Fibroblast of villous mesenchyme (primary cell): ENCODE data around the gene GTF2H4. TPM values are rescaled to one million over a fixed set of nuclear protein-coding genes. Genes with fewer than 3 reads are reported as not detected.
"Not testable (repeated sequence)": the region's sequence is repeated elsewhere in the genome, so short reads cannot be mapped to it uniquely, and the experiment has no call there.

Experiments
- DNase-seq: peaks from one replicate; pipeline ENCODE4 v3.0.0-alpha.2; 2010; ENCODE audit warnings: low read depth
- H3K4me3 ChIP-seq: 2 replicates; pipeline ENCODE4 v1.5.1; 2011; ENCODE audit warnings: low read depth, mild to moderate bottlenecking, low read length
- total RNA-seq: library from RNA; depleted of rRNA; stranded (reverse); fragments of >200 nt; gene quantifications from 2 replicates; pipeline ENCODE4 v1.2.3, GENCODE V29; 2012
- TF ChIP-seq, protein P1 (sequence below): IDR thresholded peaks from 2 replicates; pipeline ENCODE4 v1.5.1; 2012; ENCODE audit warnings: low read depth, mild to moderate bottlenecking, low read length; ENCODE audit not compliant: insufficient read depth

Gene GTF2H4
- total RNA-seq, 1 donor: 14.7 TPM

GRCh38 chr6:30871592-30872183, 36.3 kb upstream of the GTF2H4 start:
- no peak for DNase-seq
- no peak overlapping the region for H3K4me3 ChIP-seq
- TF ChIP-seq, protein P1, sequence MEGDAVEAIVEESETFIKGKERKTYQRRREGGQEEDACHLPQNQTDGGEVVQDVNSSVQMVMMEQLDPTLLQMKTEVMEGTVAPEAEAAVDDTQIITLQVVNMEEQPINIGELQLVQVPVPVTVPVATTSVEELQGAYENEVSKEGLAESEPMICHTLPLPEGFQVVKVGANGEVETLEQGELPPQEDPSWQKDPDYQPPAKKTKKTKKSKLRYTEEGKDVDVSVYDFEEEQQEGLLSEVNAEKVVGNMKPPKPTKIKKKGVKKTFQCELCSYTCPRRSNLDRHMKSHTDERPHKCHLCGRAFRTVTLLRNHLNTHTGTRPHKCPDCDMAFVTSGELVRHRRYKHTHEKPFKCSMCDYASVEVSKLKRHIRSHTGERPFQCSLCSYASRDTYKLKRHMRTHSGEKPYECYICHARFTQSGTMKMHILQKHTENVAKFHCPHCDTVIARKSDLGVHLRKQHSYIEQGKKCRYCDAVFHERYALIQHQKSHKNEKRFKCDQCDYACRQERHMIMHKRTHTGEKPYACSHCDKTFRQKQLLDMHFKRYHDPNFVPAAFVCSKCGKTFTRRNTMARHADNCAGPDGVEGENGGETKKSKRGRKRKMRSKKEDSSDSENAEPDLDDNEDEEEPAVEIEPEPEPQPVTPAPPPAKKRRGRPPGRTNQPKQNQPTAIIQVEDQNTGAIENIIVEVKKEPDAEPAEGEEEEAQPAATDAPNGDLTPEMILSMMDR: no peak

- H3K4me3 ChIP-seq: no peak overlapping the region
- DNase-seq: no peak
- TF ChIP-seq, protein P1: no peak
Measured at GRCh38 chr6:30873137-30873640, 34.8 kb upstream of the GTF2H4 start.

DNA sequence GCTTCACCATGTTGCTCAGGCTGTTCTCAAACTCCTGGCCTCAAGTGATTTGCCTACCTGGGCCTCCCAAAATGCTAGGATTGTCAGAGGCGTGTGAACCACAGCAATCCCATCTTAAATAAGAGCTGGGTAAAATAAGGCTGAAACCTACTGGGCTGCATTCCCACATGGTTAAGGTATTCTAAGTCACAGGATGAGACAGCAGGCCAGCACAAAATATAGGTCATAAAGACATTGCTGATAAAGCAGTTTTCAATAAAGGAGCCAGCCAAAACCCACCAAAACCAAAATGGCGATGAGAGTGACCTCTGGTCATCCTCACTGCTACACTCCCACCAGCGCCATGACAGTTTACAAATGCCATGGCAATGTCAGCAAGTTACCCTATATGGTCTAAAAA, 34.2 kb upstream of the GTF2H4 start:
- not testable (repeated sequence) for H3K4me3 ChIP-seq, DNase-seq

- H3K4me3 ChIP-seq: no peak overlapping the region
- TF ChIP-seq, protein P1: no peak
- DNase-seq: no peak
Measured at GRCh38 chr6:30875244-30876038, 32.6 kb upstream of the GTF2H4 start.

- peak; percentile 50 for DNase-seq
- TF ChIP-seq, protein P1: no peak
- no peak overlapping the region for H3K4me3 ChIP-seq
Measured at GRCh38 chr6:30876039-30876730, 31.8 kb upstream of the GTF2H4 start.

DNA sequence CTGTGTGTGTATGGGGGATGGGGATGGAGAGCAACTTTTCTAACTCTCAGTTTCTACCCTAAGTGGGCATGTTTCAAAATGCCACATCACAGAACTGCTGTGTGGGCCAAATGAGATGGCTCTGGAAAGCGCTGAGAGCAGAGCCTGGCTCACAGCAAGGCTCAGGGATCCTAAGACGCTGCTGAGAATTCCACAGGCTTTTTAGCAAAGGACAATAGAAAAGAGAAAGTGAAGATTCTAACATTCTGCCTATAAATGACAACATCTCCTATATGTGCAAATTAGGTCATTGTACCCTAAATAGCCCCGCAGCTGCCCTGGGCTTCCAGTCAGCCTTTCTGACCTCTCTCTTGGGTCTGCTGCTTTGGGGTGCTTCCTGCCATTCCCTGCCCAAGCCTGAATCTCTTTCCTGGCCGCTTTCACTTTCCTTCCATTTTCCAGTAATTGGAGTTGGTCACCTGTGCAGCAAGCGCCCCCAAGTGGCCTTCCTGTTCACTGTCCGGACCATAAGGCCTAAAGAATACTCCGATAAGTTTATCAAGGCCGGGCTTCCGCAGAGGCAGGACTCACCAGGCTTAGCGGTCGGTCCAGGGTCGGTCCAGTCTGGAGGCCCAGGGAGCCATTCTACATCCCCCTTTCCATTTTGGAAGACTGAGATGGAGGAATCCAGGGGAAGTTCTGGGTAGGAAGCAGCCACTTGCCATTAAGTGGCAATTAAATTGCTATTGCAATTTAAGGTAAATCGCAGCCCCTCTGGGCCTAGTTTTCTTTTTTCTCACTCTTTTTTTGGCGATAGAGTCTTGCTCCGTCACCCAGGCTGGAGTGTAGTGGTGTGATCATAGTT, 30.4 kb upstream of the GTF2H4 start:
- peak; percentile 95 for DNase-seq
- peak overlapping the region; percentile 34 for H3K4me3 ChIP-seq
- TF ChIP-seq, protein P1: peak; percentile 94
